HEK293T (cell line): ENCODE results near the gene ISCU.

Experiments used
- BHLHE40 ChIP-seq: fragments of 450-650 bp; IDR thresholded peaks from 2 replicates; pipeline ENCODE4 v1.6.1; 2016; ENCODE audit warnings: mild to moderate bottlenecking, moderate library complexity, borderline replicate concordance
- FOXA1 ChIP-seq: fragments of 450-650 bp; IDR thresholded peaks from 2 replicates; pipeline ENCODE4 v1.6.1; 2016; ENCODE audit warnings: mild to moderate bottlenecking
- FOXK2 ChIP-seq: fragments of 450-650 bp; IDR thresholded peaks from 2 replicates; pipeline ENCODE4 v1.6.1; 2016; ENCODE audit warnings: mild to moderate bottlenecking
- FOXM1 ChIP-seq: fragments of 450-650 bp; IDR thresholded peaks from 2 replicates; pipeline ENCODE4 v1.6.1; 2017; ENCODE audit warnings: mild to moderate bottlenecking, borderline replicate concordance
- SP1 ChIP-seq: fragments of 450-650 bp; IDR thresholded peaks from 2 replicates; pipeline ENCODE4 v1.6.1; 2017
- SUZ12 ChIP-seq: fragments of 450-650 bp; IDR thresholded peaks from 2 replicates; pipeline ENCODE4 v1.6.1; 2016; ENCODE audit warnings: mild to moderate bottlenecking
- TARDBP ChIP-seq: fragments of 450-650 bp; IDR thresholded peaks from 2 replicates; pipeline ENCODE4 v1.6.1; 2016

- TF ChIP-seq SUZ12 (no peak), FOXA1 (no peak), SP1 (no peak), FOXM1 (no peak), BHLHE40 (no peak), FOXK2 (no peak), TARDBP (no peak)
Observed at GRCh38 chr12:108567406-108568337, 5.3 kb downstream of the ISCU start.
